H1 (cell line): ENCODE results near the gene NKAIN2. TPM values are rescaled to one million over a fixed set of nuclear protein-coding genes. Genes with fewer than 3 reads are reported as not detected.

Experiments
- CBX5 ChIP-seq: fragments of 300-800, 300-1000 bp; sonication (generic); IDR thresholded peaks from 2 replicates; pipeline ENCODE4 v1.7.1; 2016; ENCODE audit warnings: antibody characterized with exemption, low read length, low read depth
- GABPA ChIP-seq: IDR thresholded peaks from 2 replicates; pipeline ENCODE4 v1.6.1; 2011; ENCODE audit warnings: mild to moderate bottlenecking, low read length, moderate library complexity, borderline replicate concordance; ENCODE audit not compliant: insufficient read depth
- RBBP5 ChIP-seq: IDR thresholded peaks from 2 replicates; pipeline ENCODE4 v1.7.1; 2012; ENCODE audit warnings: low read depth, mild to moderate bottlenecking, inconsistent platforms, low read length, moderate library complexity, borderline replicate concordance
- RXRA ChIP-seq: IDR thresholded peaks from 2 replicates; pipeline ENCODE4 v1.6.1; 2011; ENCODE audit warnings: low read depth, mild to moderate bottlenecking, low read length, moderate library complexity; ENCODE audit not compliant: insufficient read depth
- SIN3A ChIP-seq, 2 experiments: IDR thresholded peaks in 1 of 2; conservative IDR thresholded peaks in 1 of 2; 2 replicates each; pipeline ENCODE4 v1.6.1; 2011 to 2012; ENCODE audit warnings: low read length in 2 of 2, improper control_type of control experiment in 1 of 2, low read depth in 1 of 2, mild to moderate bottlenecking in 1 of 2
- polyA plus RNA-seq, 7 experiments: library from polyadenylated mRNA; depleted of rRNA in 3 of 7; stranded (reverse) in 5 of 7; unstranded in 2 of 7; fragments of >200 nt in 5 of 7; fragments of 200-250 nt in 2 of 7; gene quantifications; 1 replicate in 5 of 7; 2 replicates in 1 of 7; 4 replicates in 1 of 7; pipeline versions ENCODE4 v1.2.1 to v1.2.3, GENCODE V29; 2011 to 2013; ENCODE audit warnings: missing spikeins in 2 of 7, mixed read lengths in 2 of 7
- total RNA-seq: library from RNA; stranded (reverse); fragmentation: NEBNext Ultra II Directional; extraction: Animal tissue kit (Norgen Biotek cat#: 25700); gene quantifications from 2 replicates; pipeline ENCODE4 v1.2.1, GENCODE V29; 2021
- TF ChIP-seq, protein P1 (sequence below): IDR thresholded peaks from 2 replicates; pipeline ENCODE4 v1.6.1; 2011; ENCODE audit warnings: low read depth, mild to moderate bottlenecking, low read length; ENCODE audit not compliant: insufficient read depth

NKAIN2 gene
- total and polyA plus RNA-seq, 2 of the 8 experiments (the other 6 are each of a cell fraction or from before 2014, with no cell fraction given): 0.20 to 0.34 TPM

DNA sequence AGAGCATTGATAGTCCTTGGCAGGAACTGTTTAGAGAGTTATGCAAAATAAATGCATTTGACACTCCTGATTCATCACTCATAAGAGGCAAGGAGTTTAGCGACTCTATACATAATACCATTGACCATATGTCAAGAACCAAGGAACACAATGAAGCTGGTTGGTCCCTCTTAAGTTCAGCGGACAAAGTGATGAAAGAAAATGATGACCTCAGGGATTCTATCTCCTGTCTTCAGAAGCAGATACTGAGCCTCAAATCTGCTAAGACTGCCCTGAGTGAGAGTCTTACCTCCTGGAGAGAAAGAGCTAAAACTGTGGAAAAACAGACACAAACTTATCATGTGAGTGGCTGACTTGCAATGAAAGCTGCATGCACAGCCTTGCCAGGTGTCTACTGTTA, 9.5 kb upstream of the NKAIN2 start (continued):
- TF ChIP-seq SIN3A (conservative IDR thresholded peaks at IDR 0.05 in 1 of 2, IDR thresholded peaks at IDR 0.05 in 1 of 2; ENCODE audit: low read depth in 1 of 2, low read length in 2 of 2) (no peak), RBBP5 (no peak), GABPA (no peak), RXRA (no peak), CBX5 (no peak)
- TF ChIP-seq, protein P1, sequence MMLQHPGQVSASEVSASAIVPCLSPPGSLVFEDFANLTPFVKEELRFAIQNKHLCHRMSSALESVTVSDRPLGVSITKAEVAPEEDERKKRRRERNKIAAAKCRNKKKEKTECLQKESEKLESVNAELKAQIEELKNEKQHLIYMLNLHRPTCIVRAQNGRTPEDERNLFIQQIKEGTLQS: no peak
